PC-3 (cell line): Measurements from ENCODE around the gene FAM171A1. TPM values are rescaled to one million over a fixed set of nuclear protein-coding genes. Genes with fewer than 3 reads are reported as not detected.

Source experiments
- ATAC-seq: fragments of 200-7000 bp; cut with Tn5 transposase; 2 replicates; pipeline ENCODE4 v1.9.1; 2020; ENCODE audit warnings: mild to moderate bottlenecking, moderate library complexity
- BruUV-seq: library from RNA; stranded (reverse); fragments of 400-500 nt; replicated peaks from 2 replicates; lab custom pipeline; 2021; lab: Mats Ljungman, UMichigan
- CTCF ChIA-PET: fragments of 300-600 bp; sonication (Branson Sonifier 250); formaldehyde crosslinking; loops from one replicate; lab custom pipeline; 2022; ENCODE audit warnings: antibody characterized with exemption; lab: Charles Lee
- POLR2A ChIA-PET: fragments of 300-600 bp; sonication (Branson Sonifier 250); formaldehyde crosslinking; loops from one replicate; lab custom pipeline; 2022; ENCODE audit warnings: antibody characterized with exemption; ENCODE audit not compliant: unreplicated experiment; lab: Charles Lee
- DNase-seq: peaks from one replicate; pipeline ENCODE4 v3.0.0-alpha.2; 2015
- H2AFZ ChIP-seq: fragments of 300-600 bp; sonication (generic); 2 replicates; pipeline ENCODE4 v1.6.0; 2016; ENCODE audit warnings: antibody characterized with exemption, low read length
- H3F3A ChIP-seq: fragments of 300-600 bp; sonication (generic); one replicate; pipeline ENCODE4 v1.6.0; 2017; ENCODE audit warnings: antibody characterized with exemption, low read length, control low read depth, mild to moderate bottlenecking; ENCODE audit not compliant: unreplicated experiment
- H3K27ac ChIP-seq: fragments of 300-600 bp; sonication (generic); 2 replicates; pipeline ENCODE4 v1.5.1; 2016; ENCODE audit warnings: mild to moderate bottlenecking, low read length
- H3K27me3 ChIP-seq: fragments of 300-600 bp; sonication (generic); 2 replicates; pipeline ENCODE4 v1.6.1; 2016; ENCODE audit warnings: low read length, mixed read lengths
- H3K36me3 ChIP-seq: fragments of 300-600 bp; sonication (generic); 2 replicates; pipeline ENCODE4 v1.6.1; 2016; ENCODE audit warnings: low read depth, mixed run types, low read length, mixed read lengths
- H3K4me1 ChIP-seq: fragments of 300-600 bp; sonication (generic); 2 replicates; pipeline ENCODE4 v1.5.1; 2016; ENCODE audit warnings: low read length; ENCODE audit not compliant: insufficient read depth
- H3K4me2 ChIP-seq: fragments of 300-600 bp; sonication (generic); 2 replicates; pipeline ENCODE4 v1.6.0; 2016; ENCODE audit warnings: low read length
- H3K4me3 ChIP-seq: fragments of 300-600 bp; sonication (generic); 2 replicates; pipeline ENCODE4 v1.5.1; 2016; ENCODE audit warnings: mild to moderate bottlenecking, low read length, mixed read lengths
- H3K79me2 ChIP-seq: fragments of 300-600 bp; sonication (generic); 2 replicates; pipeline ENCODE4 v1.6.1; 2017; ENCODE audit warnings: low read length, mixed read lengths
- H3K9ac ChIP-seq: fragments of 300-600 bp; sonication (generic); 2 replicates; pipeline ENCODE4 v1.6.0; 2016; ENCODE audit warnings: mild to moderate bottlenecking, low read length
- H3K9me2 ChIP-seq: fragments of 300-600 bp; sonication (generic); replicated peaks from 2 replicates; pipeline ENCODE4 v1.6.1; 2016; ENCODE audit warnings: mixed run types, low read length, mixed read lengths
- H3K9me3 ChIP-seq: fragments of 300-600 bp; sonication (generic); 2 replicates; pipeline ENCODE4 v1.6.1; 2016; ENCODE audit warnings: low read length, mixed read lengths
- H4K20me1 ChIP-seq: fragments of 300-600 bp; sonication (generic); 2 replicates; pipeline ENCODE4 v1.6.1; 2016; ENCODE audit warnings: low read length, mixed read lengths
- CTCF ChIP-seq: fragments of 300-600 bp; sonication (generic); conservative IDR thresholded peaks from 2 replicates; pipeline ENCODE4 v1.5.1; 2017; ENCODE audit warnings: antibody characterized with exemption, low read depth, mild to moderate bottlenecking, low read length
- EZH2 ChIP-seq: fragments of 300-600 bp; sonication (generic); IDR thresholded peaks from one replicate; pipeline ENCODE4 v1.6.1; 2017; ENCODE audit warnings: antibody characterized with exemption, mild to moderate bottlenecking, low read length; ENCODE audit not compliant: unreplicated experiment
- EZH2phosphoT487 ChIP-seq: fragments of 300-600 bp; sonication (generic); IDR thresholded peaks from 2 replicates; pipeline ENCODE4 v1.6.1; 2018; ENCODE audit warnings: mild to moderate bottlenecking, antibody characterized with exemption, low read length, borderline replicate concordance
- intact Hi-C: fragments of 100-400 bp; cut with micrococcal nuclease; formaldehyde crosslinking; loops from 2 replicates; pipeline ENCODE4 v1.9.0; 2023
- total RNA-seq: library from RNA; depleted of rRNA; stranded (reverse); fragments of >200 nt; gene quantifications from 2 replicates; pipeline ENCODE4 v1.2.3, GENCODE V29; 2014

Gene FAM171A1
- total RNA-seq, 1 experiment from 2014 or later = 10.4 TPM

- Histone ChIP-seq H3K79me2 (0 out of 2 replicates have a peak, but pooled peaks cover 7% of the 10 kb centered on the region), H3F3A (no peaks in the 10 kb centered on the region), H3K27ac (no peak overlapping the region), H3K9ac (no peak overlapping the region), H3K36me3 (no peaks in the 10 kb centered on the region), H3K4me3 (no peak overlapping the region), H4K20me1 (no peaks in the 10 kb centered on the region), H3K4me2 (no peak overlapping the region), H3K27me3 (no peaks in the 10 kb centered on the region), H3K9me3 (no peaks in the 10 kb centered on the region), H2AFZ (no peak overlapping the region), H3K4me1 (no peaks in the 10 kb centered on the region), H3K9me2 (no peaks in the 10 kb centered on the region)
- ATAC-seq (no peak), DNase-seq (no peak)
- CTCF ChIA-PET = no interaction called here
- POLR2A ChIA-PET = no interaction called here
- no TSS peak for BruUV-seq
- intact Hi-C loops = no loop called here
- no peak for TF ChIP-seq EZH2
- no peak for TF ChIP-seq EZH2phosphoT487
- no peak for TF ChIP-seq CTCF
These were observed 8.1 kb downstream of the FAM171A1 start for GRCh38 chr10:15363031-15363430.

GRCh38 chr10:15361131-15361530 lies 10.0 kb downstream of the FAM171A1 start:
- Histone ChIP-seq H3K79me2 (no peaks in the 10 kb centered on the region), H3K9me3 (no peaks in the 10 kb centered on the region), H4K20me1 (no peaks in the 10 kb centered on the region), H3F3A (no peaks in the 10 kb centered on the region), H3K4me2 (no peak overlapping the region), H3K9me2 (no peaks in the 10 kb centered on the region), H3K4me1 (no peaks in the 10 kb centered on the region), H3K4me3 (no peak overlapping the region), H3K9ac (no peak overlapping the region), H2AFZ (no peak overlapping the region), H3K27ac (no peak overlapping the region), H3K36me3 (no peaks in the 10 kb centered on the region), H3K27me3 (no peaks in the 10 kb centered on the region)
- ChIA-PET CTCF (no interaction called here), POLR2A (no interaction called here)
- intact Hi-C loops = no loop called here
- TF ChIP-seq EZH2 = no peak
- TF ChIP-seq EZH2phosphoT487 = no peak
- no peak for TF ChIP-seq CTCF
- BruUV-seq = no TSS peak
- DNase-seq (no peak), ATAC-seq (no peak)

- TF ChIP-seq CTCF = no peak
- TF ChIP-seq EZH2 = no peak
- TF ChIP-seq EZH2phosphoT487 = no peak
- no peaks in the 10 kb centered on the region for H3K27me3 ChIP-seq
- no peaks in the 10 kb centered on the region for H3F3A ChIP-seq
- H3K9me3 ChIP-seq = no peaks in the 10 kb centered on the region
- BruUV-seq = no TSS peak
- ChIA-PET CTCF (no interaction called here), POLR2A (no interaction called here)
- no peak overlapping the region for H3K27ac ChIP-seq
- H3K4me2 ChIP-seq = no peak overlapping the region
- H3K36me3 ChIP-seq = no peaks in the 10 kb centered on the region
- ATAC-seq = no peak
- H3K4me1 ChIP-seq = no peaks in the 10 kb centered on the region
- H4K20me1 ChIP-seq = no peaks in the 10 kb centered on the region
- intact Hi-C loops = no loop called here
- no peaks in the 10 kb centered on the region for H3K9me2 ChIP-seq
- H3K79me2 ChIP-seq = no peaks in the 10 kb centered on the region
- DNase-seq = no peak
- no peak overlapping the region for H3K9ac ChIP-seq
- H3K4me3 ChIP-seq = no peak overlapping the region
- H2AFZ ChIP-seq = no peak overlapping the region
These were observed 10.5 kb downstream of the FAM171A1 start for GRCh38 chr10:15360566-15360965.
